Hematopoietic multipotent progenitor cell treated with erythropoietin and hydrocortisone succinate and interleukin-3 and kit ligand, for 4 days (in vitro differentiated cells): ENCODE measurements around the gene PRR11.
"Not testable (repeated sequence)": the region's sequence is repeated elsewhere in the genome, so short reads cannot be mapped to it uniquely, and the experiment has no call there.

Experiments
- DNase-seq: peaks from one replicate; pipeline ENCODE4 v3.0.0-alpha.2; 2015

PRR11 gene

GRCh38 chr17:59154292-59154720 is 1.2 kb upstream of the PRR11 start:
- peak; percentile 65 for DNase-seq

GRCh38 chr17:59154721-59155438 is 666 bp upstream of the PRR11 start, which contains the start of gene SKA2:
Gene SKA2, minus strand, starts transcription at chr17:59155186. Its CDS starts 23 bp downstream, at chr17:59155163.
- DNase-seq: peak; percentile 100

DNA sequence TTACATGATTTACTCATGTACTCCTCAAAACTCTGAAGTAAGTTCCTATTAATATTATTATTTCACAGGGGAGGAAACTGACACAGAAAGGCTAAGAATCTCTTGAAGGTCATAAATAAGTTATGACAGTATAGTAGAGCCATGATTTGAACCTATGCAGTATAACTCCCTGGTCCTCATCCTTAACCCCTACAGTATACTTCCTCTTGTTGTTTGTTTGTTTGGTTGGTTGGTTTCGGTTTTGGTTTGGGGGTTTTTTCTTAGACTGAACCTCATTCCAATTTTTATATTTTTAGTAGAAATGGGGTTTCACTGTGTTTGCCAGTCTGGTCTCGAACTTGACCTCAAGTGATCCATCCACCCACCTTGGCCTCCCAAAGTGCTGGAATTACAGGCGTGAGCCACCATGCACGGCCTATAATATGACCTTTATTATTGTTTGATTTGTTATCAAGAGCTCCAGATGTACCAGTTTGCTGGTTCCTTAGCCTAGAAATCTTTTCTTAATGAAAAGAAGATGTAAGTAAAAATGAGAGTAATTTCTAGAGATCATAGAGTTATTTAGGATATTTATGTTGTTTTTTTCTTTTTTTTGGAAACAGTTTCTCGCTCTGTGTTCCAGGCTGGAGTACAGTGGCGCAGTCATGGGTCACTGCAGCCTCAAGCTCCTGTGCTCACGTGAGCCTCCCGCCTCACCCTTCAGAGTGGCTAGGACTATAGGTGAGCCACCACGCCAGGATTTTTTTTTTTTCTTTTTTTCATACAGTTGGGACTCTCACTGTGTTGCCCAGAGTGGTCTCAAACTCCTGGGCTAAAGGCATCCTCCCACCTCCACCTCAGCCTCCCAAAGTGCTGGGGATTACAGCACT is 4.8 kb downstream of the PRR11 start:
- no peak for DNase-seq

DNA sequence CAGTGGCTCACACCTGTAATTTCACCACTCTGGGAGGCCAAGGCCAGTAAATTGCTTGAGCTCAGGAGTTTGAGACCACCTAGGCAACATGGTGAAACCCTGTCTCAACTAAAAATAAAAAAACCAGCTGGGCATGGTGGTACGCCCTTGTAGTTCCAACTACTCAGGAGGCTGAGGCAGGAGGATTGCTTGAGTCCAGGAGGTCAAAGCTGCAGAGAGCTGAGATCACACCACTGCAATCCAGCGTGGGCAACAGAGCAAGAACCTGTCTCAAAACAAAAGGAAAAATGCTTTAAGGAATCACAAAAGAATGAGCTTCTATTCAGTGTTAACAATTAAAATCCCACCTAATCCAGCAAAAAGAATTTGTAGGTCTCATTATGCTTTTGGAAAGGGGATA is 5.9 kb downstream of the PRR11 start:
- no peak for DNase-seq

DNA sequence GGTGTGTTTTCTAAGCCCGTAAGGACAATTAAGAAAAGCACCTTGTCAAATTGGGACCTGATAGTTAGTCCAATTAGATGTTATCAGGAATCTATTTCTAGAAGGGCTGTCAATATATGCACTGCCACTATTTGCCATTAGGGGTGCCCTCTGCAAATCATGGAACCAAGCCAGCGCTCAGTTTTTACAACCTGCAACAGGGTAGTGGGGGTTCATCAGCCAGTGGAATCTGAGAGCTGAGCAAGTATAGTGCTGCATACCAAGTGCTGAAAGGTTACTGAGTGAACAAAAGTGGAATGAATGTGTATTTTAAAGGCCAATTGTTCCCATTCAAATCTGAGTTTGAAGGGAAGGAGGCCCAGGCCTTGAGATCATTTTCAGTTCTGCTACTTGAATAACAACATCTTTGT is 10.4 kb downstream of the PRR11 start:
- peak; percentile 78 for DNase-seq

GRCh38 chr17:59167571-59168001 is 12.0 kb downstream of the PRR11 start:
- DNase-seq: peak; percentile 69

GRCh38 chr17:59172436-59173004 is 17.0 kb downstream of the PRR11 start:
- no peak for DNase-seq

- DNase-seq: no peak
Measured at GRCh38 chr17:59174671-59175070, 19.1 kb downstream of the PRR11 start.

DNA sequence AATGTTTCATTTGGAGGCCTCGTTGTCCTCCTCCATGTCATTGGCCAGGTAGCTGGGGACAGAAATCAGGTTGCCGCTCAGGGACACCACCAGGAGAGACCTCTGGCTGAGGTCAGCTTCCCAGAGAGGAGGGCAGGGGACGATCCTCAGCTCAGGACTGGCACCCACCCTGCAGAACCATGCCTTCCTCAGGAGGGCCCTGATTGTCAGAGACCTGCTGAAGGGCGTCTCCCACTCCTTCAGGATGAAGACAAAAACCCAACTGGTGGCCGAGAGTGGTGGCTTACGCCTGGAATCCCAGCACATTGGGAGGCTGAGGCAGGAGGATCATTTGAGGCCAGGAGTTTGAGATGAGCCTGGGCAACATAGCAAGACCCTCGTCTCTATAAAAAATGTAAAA is 19.5 kb downstream of the PRR11 start:
- no peak for DNase-seq

GRCh38 chr17:59178266-59178985 is 22.9 kb downstream of the PRR11 start:
- DNase-seq: no peak

DNA sequence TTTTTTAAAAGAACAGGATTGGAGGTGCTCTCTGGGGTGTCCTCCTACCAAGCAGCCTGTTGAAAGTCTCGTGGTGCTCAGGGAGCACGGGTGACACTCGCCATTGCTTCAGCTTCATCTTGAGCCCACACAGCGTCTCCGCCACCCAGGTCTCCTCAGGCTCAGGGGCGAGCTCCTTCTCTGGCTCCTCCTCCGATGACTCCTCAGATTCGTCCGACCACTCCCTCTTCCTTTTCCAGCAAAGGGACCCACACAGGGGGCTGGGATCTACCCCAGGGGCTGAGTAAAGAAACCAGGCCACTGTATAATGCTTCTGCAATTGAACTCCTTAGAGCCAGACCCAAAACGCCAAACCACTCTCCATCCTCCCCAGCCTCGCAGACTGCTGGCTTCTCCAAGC is 24.1 kb downstream of the PRR11 start:
- DNase-seq: not testable (repeated sequence)

DNA sequence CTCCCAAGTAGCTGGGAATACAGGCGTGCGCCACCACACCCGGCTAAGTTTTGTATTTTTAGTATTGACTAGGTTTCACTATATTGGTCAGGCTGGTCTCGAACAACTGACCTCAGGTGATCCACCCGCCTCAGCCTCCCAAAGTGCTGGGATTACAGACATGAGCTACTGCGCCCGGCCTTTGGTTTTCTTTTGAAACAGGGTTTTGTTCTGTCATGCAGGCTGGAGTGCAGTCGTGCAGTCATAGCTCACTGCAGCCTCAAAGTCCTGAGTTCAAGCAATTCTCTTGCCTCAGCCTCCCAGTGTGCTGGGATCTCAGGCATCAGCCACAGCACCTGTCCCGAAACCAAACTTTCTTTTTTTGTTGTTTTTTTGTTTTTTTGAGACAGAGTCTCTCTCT is 25.1 kb downstream of the PRR11 start:
- no peak for DNase-seq

- no peak for DNase-seq
Measured at GRCh38 chr17:59181481-59181880, 25.9 kb downstream of the PRR11 start.

DNA sequence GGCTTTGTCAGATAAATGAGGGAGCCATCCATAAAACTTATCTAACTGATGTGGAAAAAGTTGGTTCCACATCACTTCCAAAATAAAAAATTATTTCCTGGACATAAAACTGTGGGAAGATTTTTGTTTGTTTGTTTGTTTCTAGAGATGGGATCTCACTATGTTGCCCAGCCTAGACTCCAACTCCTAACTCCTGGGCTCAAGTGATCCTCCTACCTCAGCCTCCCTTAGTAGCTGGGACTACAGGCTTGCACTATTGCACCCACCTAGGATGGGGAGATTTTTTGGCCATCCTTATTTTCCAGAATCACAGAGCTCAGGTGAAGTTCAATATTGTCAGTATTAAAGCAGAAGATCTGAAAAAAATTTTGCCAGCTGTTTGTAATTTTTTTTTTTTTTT is 30.5 kb downstream of the PRR11 start:
- no peak for DNase-seq

- no peak for DNase-seq
Measured at GRCh38 chr17:59186850-59187249, 31.3 kb downstream of the PRR11 start.

DNA sequence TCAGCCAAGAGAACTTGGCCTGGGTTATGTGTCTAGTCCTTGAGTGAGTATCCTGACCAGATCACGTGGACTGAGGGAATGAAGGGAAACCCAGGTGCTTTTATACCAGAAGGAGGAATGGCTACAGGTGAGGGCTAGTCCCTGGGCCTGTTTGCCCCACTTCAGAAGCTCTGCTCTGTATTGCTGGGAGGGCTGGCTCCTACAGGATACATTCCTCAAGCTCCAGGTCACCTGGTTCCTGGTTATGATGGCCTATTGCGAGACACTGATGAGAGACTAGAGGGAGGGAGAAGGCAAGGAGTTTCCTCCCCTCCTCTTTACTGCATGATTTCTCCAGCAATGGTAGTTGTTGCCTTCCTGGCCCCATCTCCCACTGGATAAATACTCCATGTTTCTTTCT is 35.3 kb downstream of the PRR11 start:
- no peak for DNase-seq

DNA sequence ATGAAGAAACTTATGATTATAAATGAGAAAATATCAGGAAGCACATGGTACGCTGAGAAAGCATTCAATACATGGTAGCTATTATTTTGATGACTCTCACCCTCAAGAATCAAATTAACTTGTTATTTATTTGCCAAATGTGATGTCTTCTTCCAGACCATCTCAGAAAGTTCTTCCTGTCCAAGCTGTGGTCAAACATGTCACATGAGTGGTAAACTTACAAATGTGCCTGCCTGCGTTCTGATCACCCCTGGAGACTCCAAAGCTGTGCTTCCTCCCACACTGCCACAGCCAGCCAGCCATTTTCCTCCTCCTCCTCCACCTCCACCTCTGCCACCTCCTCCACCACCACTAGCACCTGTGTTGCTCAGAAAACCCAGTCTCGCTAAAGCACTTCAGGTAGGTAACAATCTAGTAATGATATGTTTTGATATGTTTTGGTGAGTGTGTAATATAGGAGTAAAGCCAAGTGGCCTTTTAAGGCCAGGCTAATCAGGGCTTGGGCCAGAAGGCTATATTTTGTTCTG is 37.9 kb downstream of the PRR11 start:
- DNase-seq: no peak

DNA sequence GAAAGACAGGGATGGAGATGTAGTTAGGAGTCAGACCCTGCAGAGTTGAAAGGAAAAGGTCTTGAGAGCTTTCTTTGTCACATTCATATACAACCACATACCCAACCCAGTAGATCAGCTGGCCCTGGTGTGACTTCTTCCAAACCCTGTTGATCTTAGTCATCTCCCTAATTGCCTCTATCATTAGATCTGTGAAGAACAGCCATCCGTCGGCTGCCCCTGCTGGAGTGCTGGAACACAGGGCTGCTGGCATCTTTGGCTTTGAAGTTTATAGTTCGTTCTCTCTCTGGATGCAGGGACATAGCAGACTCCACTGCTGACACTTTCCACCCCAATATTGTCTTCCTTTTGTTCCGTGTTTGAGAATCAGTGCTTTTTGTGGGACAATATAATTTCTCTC is 43.9 kb downstream of the PRR11 start:
- no peak for DNase-seq

- no peak for DNase-seq
Measured at GRCh38 chr17:59202320-59202719, 46.8 kb downstream of the PRR11 start.

DNA sequence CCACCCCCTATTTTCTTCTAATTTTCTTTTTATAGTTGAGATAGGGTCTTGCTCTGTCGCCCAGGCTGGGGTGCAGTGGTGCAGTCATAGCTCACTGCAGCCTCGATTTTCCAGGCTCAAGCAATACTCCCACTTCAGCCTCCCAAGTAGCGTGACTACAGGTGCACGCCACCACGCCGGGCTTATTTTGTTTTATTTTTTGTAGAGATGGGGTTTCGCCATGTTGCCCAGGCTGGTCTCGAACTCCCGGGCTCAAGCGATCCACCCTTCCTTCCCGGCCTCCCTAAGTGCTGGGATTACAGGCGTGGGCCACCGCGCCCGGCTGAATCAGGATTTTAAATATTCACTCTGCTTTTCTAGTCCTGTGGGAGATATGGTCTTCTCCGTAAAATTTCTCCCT is 63.8 kb downstream of the PRR11 start:
- DNase-seq: no peak

DNA sequence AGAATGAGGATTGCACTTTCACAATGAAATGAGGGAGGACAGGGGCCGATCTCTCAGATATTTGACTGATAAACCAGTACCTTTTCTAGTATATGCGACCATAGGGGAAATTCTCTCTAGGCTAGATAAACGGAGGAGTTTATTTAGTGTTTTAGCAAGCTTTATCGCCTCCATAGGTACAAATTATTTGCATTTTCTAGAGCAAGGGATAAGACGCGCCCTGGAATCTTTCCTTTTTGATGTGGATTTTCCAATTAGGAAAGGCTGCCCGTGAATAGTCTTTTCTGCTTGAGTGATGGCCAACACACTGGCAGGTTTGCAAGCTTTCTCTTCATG is 64.4 kb downstream of the PRR11 start:
- DNase-seq: no peak

GRCh38 chr17:59220328-59221158 is 65.0 kb downstream of the PRR11 start, which contains the start of gene GDPD1:
Gene GDPD1, plus strand, starts transcription at chr17:59220511. Its CDS starts 99 bp downstream, at chr17:59220610.
- DNase-seq: peak; percentile 98
